Central memory CD8-positive, alpha-beta T cell (primary cell): ENCODE measurements around the gene APBB1IP.
"Not testable (repeated sequence)": the region's sequence is repeated elsewhere in the genome, so short reads cannot be mapped to it uniquely, and the experiment has no call there.

Experiments
- ATAC-seq: fragments of 150-1000 bp; cut with Tn5 transposase; replicated peaks from 2 replicates; pipeline ENCODE4 v1.10.0; 2022; ENCODE audit warnings: mild to moderate bottlenecking, moderate FRiP score, moderate number of reproducible peaks; ENCODE audit not compliant: poor library complexity, severe bottlenecking; ENCODE audit errors: extremely low read depth
- DNase-seq, 2 donors: peaks; one replicate each; pipeline ENCODE4 v3.0.0; 2021; ENCODE audit warnings: low spot score in 2 of 2
- H3K27ac Mint-ChIP-seq: one replicate; pipeline ENCODE4 v1.8.0; 2022; ENCODE audit warnings: low read depth, mild to moderate bottlenecking, moderate library complexity, mixed read lengths
- H3K27me3 Mint-ChIP-seq: one replicate; pipeline ENCODE4 v1.8.0; 2022; ENCODE audit warnings: mixed read lengths
- H3K36me3 Mint-ChIP-seq: one replicate; pipeline ENCODE4 v1.8.0; 2022; ENCODE audit warnings: mild to moderate bottlenecking, moderate library complexity, mixed read lengths; ENCODE audit not compliant: insufficient read depth
- H3K4me1 Mint-ChIP-seq: one replicate; pipeline ENCODE4 v1.8.0; 2022; ENCODE audit warnings: mixed read lengths
- H3K4me3 Mint-ChIP-seq: one replicate; pipeline ENCODE4 v1.8.0; 2022; ENCODE audit warnings: mild to moderate bottlenecking, moderate library complexity, mixed read lengths
- H3K9me3 Mint-ChIP-seq: one replicate; pipeline ENCODE4 v1.8.0; 2022; ENCODE audit warnings: mixed read lengths

The APBB1IP gene

GRCh38 chr10:26566525-26567350, 128.6 kb downstream of the APBB1IP start:
- DNase-seq: no peak
- Mint-ChIP-seq H3K4me3 (no peak overlapping the region), H3K36me3 (peaks cover 62% of the 10 kb centered on the region), H3K4me1 (no peaks in the 10 kb centered on the region), H3K27me3 (no peaks in the 10 kb centered on the region), H3K9me3 (no peaks in the 10 kb centered on the region), H3K27ac (no peak overlapping the region)
- ATAC-seq: no peak

DNA sequence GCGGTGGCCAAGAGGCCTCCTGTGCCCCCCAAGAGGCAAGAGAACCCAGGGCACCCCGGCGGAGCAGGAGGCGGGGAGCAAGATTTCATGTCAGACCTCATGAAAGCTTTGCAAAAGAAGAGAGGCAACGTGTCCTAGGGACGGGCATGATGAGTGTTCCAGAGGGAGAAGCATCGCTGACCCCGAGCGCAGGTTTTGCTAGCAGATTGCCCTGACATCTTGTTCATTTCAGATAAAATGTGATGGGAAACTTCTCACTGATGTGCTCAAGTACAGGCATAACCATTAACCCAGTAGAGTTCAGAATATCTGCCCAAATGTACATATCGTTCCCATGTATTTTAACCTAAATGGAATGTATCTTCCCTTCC, 129.2 kb downstream of the APBB1IP start:
- DNase-seq (no peak), ATAC-seq (no peak)
- Mint-ChIP-seq H3K36me3 (peaks cover 60% of the 10 kb centered on the region), H3K9me3 (no peaks in the 10 kb centered on the region), H3K4me1 (peaks cover under 1% of the 10 kb centered on the region), H3K27ac (no peak overlapping the region), H3K4me3 (no peak overlapping the region), H3K27me3 (no peaks in the 10 kb centered on the region)

- H3K36me3 Mint-ChIP-seq: peaks cover 35% of the 10 kb centered on the region
- H3K27ac Mint-ChIP-seq: peak overlapping the region; percentile 20
- ATAC-seq: no peak
- H3K9me3 Mint-ChIP-seq: peaks cover 6% of the 10 kb centered on the region
- H3K27me3 Mint-ChIP-seq: no peaks in the 10 kb centered on the region
- DNase-seq: no peak
- H3K4me1 Mint-ChIP-seq: peaks cover 10% of the 10 kb centered on the region
- no peak overlapping the region for H3K4me3 Mint-ChIP-seq
Measured at GRCh38 chr10:26571655-26572054, 133.5 kb downstream of the APBB1IP start.

GRCh38 chr10:26573674-26574073, 135.5 kb downstream of the APBB1IP start:
- Mint-ChIP-seq H3K36me3 (peaks cover 21% of the 10 kb centered on the region), H3K9me3 (peaks cover 6% of the 10 kb centered on the region), H3K27me3 (no peaks in the 10 kb centered on the region), H3K27ac (peak overlapping the region; percentile 77), H3K4me3 (no peak overlapping the region), H3K4me1 (peaks cover 10% of the 10 kb centered on the region)
- no peak for DNase-seq
- ATAC-seq: no peak

DNA sequence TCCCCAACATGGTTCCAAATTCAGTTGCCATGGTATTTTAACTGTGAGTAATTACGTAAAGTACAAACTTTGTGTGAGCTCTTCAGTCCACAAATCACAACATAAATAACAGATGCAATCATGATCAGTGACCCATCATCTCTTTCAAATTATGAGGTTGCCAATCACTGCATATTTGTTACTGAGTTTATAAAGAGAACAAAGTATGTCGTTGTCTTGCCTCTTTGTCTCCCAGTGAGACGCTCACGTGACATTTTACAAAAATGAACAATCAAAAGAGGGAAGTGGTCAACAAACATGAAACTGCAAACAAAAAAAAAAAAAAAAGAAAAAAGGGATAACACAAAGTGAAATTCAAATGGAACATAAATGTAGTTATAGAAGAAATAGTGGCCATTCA, 136.6 kb downstream of the APBB1IP start:
- H3K4me3 Mint-ChIP-seq: no peak overlapping the region
- ATAC-seq: no peak
- H3K36me3 Mint-ChIP-seq: peaks cover 21% of the 10 kb centered on the region
- no peak overlapping the region for H3K27ac Mint-ChIP-seq
- H3K4me1 Mint-ChIP-seq: peaks cover 10% of the 10 kb centered on the region
- H3K27me3 Mint-ChIP-seq: no peaks in the 10 kb centered on the region
- peaks cover 6% of the 10 kb centered on the region for H3K9me3 Mint-ChIP-seq
- no peak for DNase-seq

GRCh38 chr10:26578371-26578770, 140.2 kb downstream of the APBB1IP start:
- H3K4me3 Mint-ChIP-seq, ATAC-seq, H3K4me1 Mint-ChIP-seq, H3K27ac Mint-ChIP-seq, H3K27me3 Mint-ChIP-seq, DNase-seq, H3K36me3 Mint-ChIP-seq, H3K9me3 Mint-ChIP-seq: not testable (repeated sequence)

DNA sequence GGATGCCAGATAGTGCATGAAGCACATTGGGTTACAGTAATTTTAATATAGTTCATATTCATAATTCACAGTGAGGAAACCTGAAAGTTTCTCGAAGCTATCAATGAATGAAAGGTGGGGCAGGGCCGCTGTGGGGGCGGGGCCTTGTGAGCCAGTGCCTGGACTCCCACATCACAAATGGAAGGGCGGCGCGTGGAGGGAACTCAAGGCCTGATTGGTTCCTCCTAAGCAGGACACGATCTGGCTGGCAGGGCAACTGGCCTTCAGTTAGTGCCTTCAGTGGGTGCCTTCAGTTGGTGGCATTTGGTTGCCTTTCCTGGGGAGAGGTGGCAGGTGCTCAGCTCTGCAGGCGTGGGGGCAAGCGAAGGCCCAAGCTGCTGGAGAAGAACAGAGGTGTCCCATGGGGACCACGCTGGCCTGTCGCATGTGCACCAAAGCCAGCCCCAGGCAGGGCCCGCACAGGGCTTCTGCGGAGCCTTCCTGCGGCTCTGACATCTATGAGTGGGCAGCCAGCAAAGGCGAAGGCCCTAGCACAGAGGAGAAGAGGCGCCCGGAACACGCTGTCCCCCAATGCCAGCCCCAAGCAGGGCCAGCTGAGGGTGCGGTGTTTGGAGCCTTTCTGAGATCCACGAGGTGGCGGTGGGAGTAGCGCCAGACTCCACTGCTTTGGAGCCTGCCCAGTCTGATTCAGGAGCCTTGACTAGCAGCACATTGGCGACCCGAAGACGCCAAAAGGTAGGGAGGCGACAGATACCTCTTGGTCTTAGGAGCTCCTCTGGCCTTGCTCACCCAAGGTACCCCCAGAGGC, 141.3 kb downstream of the APBB1IP start:
- DNase-seq (no peak), ATAC-seq (no peak)
- Mint-ChIP-seq H3K27me3 (no peaks in the 10 kb centered on the region), H3K4me1 (peaks cover 10% of the 10 kb centered on the region), H3K4me3 (no peak overlapping the region), H3K36me3 (peaks cover 8% of the 10 kb centered on the region), H3K9me3 (peaks cover 6% of the 10 kb centered on the region), H3K27ac (no peak overlapping the region)

DNA sequence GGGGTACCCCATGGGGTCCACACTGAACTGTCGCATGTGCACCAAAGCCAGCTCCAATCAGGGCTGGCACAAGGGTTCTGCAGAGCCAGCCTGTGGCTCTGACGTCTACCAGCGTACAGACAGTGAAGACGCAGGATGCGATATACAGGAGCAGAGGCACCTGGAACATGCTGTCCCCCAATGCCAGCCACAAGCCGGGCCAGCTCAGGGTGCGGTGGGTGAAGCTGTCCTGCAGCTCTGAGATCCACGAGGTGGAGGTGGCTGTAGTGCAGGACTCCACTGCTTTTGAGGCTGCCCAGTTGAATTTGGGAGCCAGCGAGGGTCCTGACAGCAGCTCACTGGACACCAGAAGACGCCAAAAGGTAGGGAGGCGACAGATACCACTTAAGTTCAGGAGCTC, 148.1 kb downstream of the APBB1IP start:
- DNase-seq (no peak), ATAC-seq (no peak)
- Mint-ChIP-seq H3K4me3 (no peak overlapping the region), H3K27me3 (no peaks in the 10 kb centered on the region), H3K36me3 (peaks cover 11% of the 10 kb centered on the region), H3K27ac (no peak overlapping the region), H3K9me3 (no peaks in the 10 kb centered on the region), H3K4me1 (peaks cover 5% of the 10 kb centered on the region)

DNA sequence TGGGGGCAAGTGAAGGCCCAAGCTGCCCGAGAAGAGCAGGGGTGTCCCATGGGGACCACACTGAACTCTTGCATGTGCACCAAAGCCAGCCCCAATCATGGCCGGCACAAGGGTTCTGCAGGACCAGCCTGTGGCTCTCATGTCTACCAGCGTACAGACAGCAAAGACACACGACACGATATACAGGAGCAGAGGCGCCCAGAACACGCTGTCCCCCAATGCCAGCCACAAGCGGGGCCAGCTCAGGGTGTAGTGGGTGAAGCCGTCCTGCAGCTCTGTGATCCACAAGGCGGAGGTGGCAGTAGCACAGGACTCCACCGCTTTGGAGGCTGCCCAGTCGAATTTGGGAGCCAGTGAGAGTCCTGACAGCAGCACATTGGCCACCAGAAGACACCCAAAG, 150.5 kb downstream of the APBB1IP start:
- H3K9me3 Mint-ChIP-seq: no peaks in the 10 kb centered on the region
- H3K4me3 Mint-ChIP-seq: no peak overlapping the region
- H3K36me3 Mint-ChIP-seq: peaks cover 13% of the 10 kb centered on the region
- H3K27me3 Mint-ChIP-seq: no peaks in the 10 kb centered on the region
- peaks cover 5% of the 10 kb centered on the region for H3K4me1 Mint-ChIP-seq
- DNase-seq (no peak), ATAC-seq (no peak)
- no peak overlapping the region for H3K27ac Mint-ChIP-seq

DNA sequence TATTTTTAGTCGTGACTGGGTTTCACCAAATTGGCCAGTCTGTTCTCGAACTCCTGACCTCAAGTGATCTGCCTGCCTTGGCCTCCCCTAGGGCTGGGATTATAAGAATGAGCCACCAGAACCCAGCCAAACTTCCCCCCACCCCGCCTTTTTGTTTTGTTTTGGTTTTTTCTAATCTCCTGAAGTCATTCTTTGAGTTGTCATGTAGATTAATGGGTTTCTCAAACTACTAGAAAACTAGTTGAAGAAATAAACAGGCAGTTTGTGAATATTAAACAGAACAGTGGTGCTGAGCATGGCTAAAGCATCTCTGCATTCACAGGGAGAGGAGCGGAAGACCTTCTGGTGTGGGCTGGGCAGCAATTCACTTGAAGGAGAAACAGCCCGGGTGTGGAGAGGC, 151.7 kb downstream of the APBB1IP start:
- H3K27ac Mint-ChIP-seq, H3K4me1 Mint-ChIP-seq, ATAC-seq, DNase-seq, H3K27me3 Mint-ChIP-seq, H3K4me3 Mint-ChIP-seq, H3K9me3 Mint-ChIP-seq: not testable (repeated sequence)
- H3K36me3 Mint-ChIP-seq: peaks cover 17% of the 10 kb centered on the region

DNA sequence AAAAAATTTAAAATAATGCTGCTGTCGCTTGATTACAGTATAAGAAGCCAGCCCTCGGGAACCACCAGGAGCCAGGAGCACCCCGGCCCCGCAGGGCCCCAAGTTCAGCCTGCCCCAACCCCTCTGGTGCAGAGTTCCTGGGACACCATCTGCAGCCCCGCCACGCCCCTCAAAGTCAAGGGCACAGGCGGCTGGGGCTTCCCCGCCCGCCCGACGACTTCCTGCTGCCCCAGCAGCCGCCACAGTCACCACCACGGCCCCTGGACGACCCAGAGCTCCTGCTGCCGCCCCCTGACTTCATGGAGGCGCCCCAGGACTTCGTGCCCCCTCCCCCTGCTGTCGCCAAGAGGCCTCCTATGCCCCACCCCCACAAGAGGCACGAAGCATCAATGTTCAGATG, 155.8 kb downstream of the APBB1IP start:
- no peak overlapping the region for H3K4me3 Mint-ChIP-seq
- H3K27me3 Mint-ChIP-seq: no peaks in the 10 kb centered on the region
- peak; percentile 49 for ATAC-seq
- H3K27ac Mint-ChIP-seq: no peak overlapping the region
- peaks cover 24% of the 10 kb centered on the region for H3K36me3 Mint-ChIP-seq
- peaks cover 5% of the 10 kb centered on the region for H3K4me1 Mint-ChIP-seq
- no peak for DNase-seq
- H3K9me3 Mint-ChIP-seq: no peaks in the 10 kb centered on the region

DNA sequence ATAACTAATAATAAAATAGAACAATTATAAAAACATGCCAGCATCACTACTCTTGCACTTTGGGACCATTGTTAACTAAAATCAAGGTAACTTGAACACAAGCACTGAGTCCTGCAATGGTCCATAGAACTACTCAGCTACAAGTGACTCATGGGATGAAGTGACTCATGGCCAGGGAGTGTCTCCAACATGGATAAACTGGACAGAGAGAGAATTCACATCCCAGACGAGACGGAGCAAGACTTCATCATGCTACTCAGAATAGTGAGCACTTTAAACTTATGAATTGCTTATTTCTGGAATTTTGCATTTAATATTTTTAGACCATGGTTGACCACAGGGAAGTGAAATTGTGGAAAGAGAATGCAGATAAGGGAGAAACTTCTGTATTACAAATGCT, 165.1 kb downstream of the APBB1IP start:
- H3K27ac Mint-ChIP-seq, H3K4me1 Mint-ChIP-seq, DNase-seq, H3K9me3 Mint-ChIP-seq, H3K4me3 Mint-ChIP-seq, H3K36me3 Mint-ChIP-seq, ATAC-seq: not testable (repeated sequence)
- peaks cover 12% of the 10 kb centered on the region for H3K27me3 Mint-ChIP-seq
